ENCODE results near the gene SLC16A1.

GRCh38 chr1:112929979-112930378 lies 26.0 kb downstream of the SLC16A1 start:
- TF ChIP-seq CTCF (conservative IDR thresholded peaks at IDR 0.05; ENCODE audit: low read depth in 2 of 2) (no peak), EZH2phosphoT487 (IDR thresholded peaks at IDR 0.05; ENCODE audit: unreplicated experiment) (no peak), POLR2AphosphoS5 (IDR thresholded peaks at IDR 0.05; ENCODE audit: low read depth) (no peak), EZH2 (IDR thresholded peaks at IDR 0.05; ENCODE audit: low read depth, unreplicated experiment) (no peak), CREB1 (CRISPR knock-in tag; IDR thresholded peaks at IDR 0.05; ENCODE audit: low read depth) (no peak), REST (IDR thresholded peaks at IDR 0.05; ENCODE audit: unreplicated experiment) (no peak), JUNB (IDR thresholded peaks at IDR 0.05; ENCODE audit: unreplicated experiment) (no peak), ETS1 (IDR thresholded peaks at IDR 0.05) (no peak), NANOG (IDR thresholded peaks at IDR 0.05; ENCODE audit: borderline replicate concordance) (no peak)

Data from GM23338 (cell line).